GM19099 (cell line): Measurements from ENCODE around the gene HECTD4.

Source experiments
- POLR2A ChIP-seq: IDR thresholded peaks from 3 replicates; pipeline ENCODE4 v1.6.1; 2011; ENCODE audit warnings: low read depth; ENCODE audit not compliant: insufficient read length; ENCODE audit errors: extremely low read depth

HECTD4 gene

GRCh38 chr12:112234303-112234702, 147.9 kb downstream of the HECTD4 start:
- no peak for TF ChIP-seq POLR2A

GRCh38 chr12:112233242-112233641, 149.0 kb downstream of the HECTD4 start:
- no peak for TF ChIP-seq POLR2A

GRCh38 chr12:112230136-112230535, 152.1 kb downstream of the HECTD4 start:
- TF ChIP-seq POLR2A, result no peak

DNA sequence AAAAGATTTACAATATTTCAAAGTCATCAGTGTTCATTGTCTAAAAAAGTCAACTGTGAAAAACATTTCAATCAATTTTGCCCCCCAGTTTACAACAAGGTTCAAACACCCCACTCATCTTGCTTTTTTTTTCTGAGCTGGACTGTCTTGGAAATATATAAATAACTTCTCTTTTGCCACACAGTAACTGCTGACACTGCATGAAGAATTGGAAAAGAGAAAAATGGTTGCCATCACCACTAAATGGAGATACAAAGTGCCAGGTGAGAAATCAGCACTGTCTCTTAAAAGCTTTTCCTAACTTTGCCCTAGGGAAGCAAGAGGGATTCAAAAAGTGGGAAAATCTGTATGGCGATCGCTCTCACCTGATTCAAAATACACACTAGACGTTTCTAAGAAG, 155.5 kb downstream of the HECTD4 start:
- TF ChIP-seq POLR2A, result no peak

GRCh38 chr12:112219195-112219594, 163.0 kb downstream of the HECTD4 start:
- TF ChIP-seq POLR2A, result no peak

DNA sequence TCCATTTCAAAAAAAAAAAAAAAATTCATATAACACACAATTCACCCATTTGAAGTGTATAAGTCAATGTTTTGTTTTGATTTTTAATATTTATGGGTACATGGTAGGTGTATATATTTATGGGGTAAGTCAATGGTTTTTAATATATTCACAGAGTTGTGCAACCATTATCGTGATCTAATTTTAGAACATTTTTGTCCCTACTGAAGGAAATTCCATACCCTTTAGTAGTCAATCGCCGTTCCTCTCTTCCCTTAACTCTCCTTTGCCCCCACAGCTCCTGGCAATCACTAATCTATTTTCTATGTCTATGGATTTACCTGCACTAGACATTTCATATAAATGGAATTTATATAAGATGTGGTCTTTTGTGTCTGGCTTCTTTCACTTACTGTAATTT, 164.1 kb downstream of the HECTD4 start:
- no peak for TF ChIP-seq POLR2A

GRCh38 chr12:112217647-112218046, 164.6 kb downstream of the HECTD4 start:
- TF ChIP-seq POLR2A, result no peak

DNA sequence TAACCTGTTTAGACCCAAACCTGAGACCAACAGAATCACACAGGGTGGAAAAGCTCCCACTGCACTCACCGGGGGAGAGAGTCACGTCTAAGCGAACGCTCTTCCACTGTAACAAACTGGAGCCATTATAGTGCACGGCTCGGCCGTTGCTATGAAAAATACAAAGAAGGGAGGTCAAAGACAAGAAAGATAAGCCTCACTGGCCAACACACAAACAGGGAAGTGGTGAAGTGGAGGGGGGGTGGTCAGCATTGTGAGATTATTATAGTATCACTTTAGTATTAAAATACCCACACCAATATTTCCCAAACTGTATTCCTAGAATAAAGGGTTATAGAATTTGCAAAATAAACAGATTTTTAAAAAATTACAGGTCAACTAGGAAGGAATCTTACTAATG, 166.0 kb downstream of the HECTD4 start:
- no peak for TF ChIP-seq POLR2A

- TF ChIP-seq POLR2A, result no peak
These were observed 168.2 kb downstream of the HECTD4 start for GRCh38 chr12:112214064-112214463.

DNA sequence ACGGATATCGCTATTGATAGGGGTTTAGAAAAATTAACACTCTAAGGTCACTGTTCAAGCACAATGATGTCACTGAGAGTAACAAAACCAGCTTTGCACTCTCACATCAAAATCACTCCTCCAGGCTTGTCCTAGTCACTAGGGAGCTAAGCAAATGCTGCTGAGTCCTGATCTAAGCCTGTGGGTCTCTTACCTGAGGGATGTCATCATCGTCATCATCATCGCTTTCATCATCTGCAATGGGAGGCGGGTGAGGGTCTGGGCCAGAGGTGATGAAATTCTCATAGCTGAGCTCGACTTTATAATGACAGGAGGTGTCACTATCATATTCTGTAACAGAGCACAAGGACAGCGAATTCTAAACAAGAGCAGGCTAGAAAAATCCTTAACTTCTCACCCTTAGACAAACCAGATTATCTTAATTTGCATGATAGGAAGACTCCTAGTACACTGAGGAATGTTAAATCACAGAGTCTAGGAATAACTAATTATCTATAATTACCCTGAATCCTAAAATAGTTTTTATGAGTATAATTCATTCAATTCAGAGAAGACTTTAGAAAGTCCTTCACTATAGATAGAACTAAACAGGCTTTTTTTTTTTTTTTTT, 173.8 kb downstream of the HECTD4 start:
- no peak for TF ChIP-seq POLR2A

GRCh38 chr12:112207397-112207924, 174.8 kb downstream of the HECTD4 start:
- TF ChIP-seq POLR2A, result no peak

- TF ChIP-seq POLR2A, result no peak
These were observed 175.3 kb downstream of the HECTD4 start for GRCh38 chr12:112206944-112207343.

DNA sequence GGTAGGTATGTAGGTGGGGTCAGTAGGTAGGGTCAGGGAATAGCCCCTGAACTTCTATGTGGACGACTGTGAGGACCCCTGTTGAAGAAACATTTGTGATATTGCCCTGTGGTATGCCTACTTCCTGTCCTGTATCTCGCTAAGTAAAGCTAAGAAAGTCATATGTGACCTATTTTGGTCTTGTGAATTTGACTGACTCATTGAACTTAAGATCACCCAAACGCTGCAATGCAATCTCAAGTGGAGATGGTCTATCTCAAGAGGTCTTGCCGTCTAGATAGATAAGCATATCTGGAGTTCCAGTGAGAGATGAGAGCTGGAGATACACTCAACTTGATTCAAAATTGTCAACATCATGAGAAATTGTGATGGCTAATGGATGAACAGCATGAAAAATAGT, 183.1 kb downstream of the HECTD4 start:
- no peak for TF ChIP-seq POLR2A

DNA sequence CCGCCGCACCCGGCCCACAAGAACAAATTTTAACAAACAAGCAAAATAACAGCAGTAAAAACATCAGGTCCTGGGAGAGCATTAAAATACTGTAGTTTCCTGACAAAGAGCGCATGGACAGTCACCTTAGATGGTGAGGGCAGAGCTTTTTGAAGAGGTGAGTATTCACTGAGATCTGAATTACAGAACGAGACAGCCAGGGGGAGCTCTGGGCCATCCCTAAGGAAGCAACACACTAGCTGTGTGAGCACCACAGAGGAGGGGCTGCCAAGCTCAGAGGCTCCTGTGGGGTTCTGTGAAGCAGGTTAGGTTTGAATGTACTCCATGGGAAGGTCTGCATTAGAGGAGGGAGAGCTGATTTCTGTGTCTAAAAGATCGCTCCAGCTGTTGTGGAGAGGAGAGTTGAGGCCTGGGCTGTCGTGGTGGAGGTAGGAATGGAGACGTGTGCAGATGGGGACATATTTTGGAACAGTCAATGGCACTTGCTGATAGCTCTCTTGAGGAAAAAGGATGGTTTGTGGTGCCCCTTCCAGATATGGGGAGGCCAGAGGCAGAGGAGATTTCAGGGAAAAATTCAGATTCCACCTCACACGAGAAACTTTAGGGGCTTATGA, 184.0 kb downstream of the HECTD4 start:
- no peak for TF ChIP-seq POLR2A

GRCh38 chr12:112196196-112196875, 185.9 kb downstream of the HECTD4 start:
- no peak for TF ChIP-seq POLR2A
